Measurements from ENCODE around the gene ATG4D. TPM values are rescaled to one million over a fixed set of nuclear protein-coding genes. Genes with fewer than 3 reads are reported as not detected.

The ATG4D gene
- total and polyA plus RNA-seq, 2 of the 4 experiments (the other 2 are of a cell fraction): 8.2 to 21.8 TPM

DNA sequence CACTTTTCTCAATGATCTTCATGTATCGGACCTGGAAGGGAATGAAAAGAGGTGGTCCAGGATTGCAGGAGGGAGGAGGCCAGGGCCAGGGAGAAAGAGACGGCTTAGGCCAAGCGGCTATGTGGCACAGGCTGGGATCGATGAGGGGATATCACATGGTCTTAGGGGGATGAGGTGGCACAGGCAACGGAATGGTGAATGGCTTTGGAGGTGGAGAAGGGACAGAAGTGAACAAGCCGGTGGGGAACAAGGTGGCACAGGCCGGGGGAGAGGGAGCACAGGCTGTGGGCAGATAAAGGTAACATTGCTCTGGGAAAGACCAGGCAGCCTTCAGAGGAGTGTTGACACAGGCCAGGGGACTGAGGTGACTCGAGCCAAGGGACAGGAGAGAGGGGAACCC is 30.8 kb downstream of the ATG4D start:
- no peak overlapping the region for H3K14ac ChIP-seq (replicated peaks; ENCODE audit: low read depth, low read length)
- no peaks in the 10 kb centered on the region for H3K9me1 ChIP-seq (ENCODE audit: insufficient read depth, low read length)
- H4K91ac ChIP-seq (ENCODE audit: insufficient read depth, low read depth, low read length): no peak overlapping the region
- H3K27me3 ChIP-seq (ENCODE audit: control insufficient read depth, insufficient read depth, low read length): no peaks in the 10 kb centered on the region
- H3K4ac ChIP-seq (ENCODE audit: low read depth, low read length): no peak overlapping the region
- in situ Hi-C loops (cut with MboI; ENCODE audit: low sequenced_read_pairs): no loop called here
- no peak overlapping the region for H2BK5ac ChIP-seq (ENCODE audit: low read depth, low read length, poor library complexity, severe bottlenecking)
- H3K36me3 ChIP-seq (ENCODE audit: control insufficient read depth, insufficient read depth, low read length): no peaks in the 10 kb centered on the region
- TF ChIP-seq, protein P1, sequence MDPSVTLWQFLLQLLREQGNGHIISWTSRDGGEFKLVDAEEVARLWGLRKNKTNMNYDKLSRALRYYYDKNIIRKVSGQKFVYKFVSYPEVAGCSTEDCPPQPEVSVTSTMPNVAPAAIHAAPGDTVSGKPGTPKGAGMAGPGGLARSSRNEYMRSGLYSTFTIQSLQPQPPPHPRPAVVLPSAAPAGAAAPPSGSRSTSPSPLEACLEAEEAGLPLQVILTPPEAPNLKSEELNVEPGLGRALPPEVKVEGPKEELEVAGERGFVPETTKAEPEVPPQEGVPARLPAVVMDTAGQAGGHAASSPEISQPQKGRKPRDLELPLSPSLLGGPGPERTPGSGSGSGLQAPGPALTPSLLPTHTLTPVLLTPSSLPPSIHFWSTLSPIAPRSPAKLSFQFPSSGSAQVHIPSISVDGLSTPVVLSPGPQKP (IDR thresholded peaks at IDR 0.05; ENCODE audit: borderline replicate concordance, low read depth, low read length): no peak
- TF ChIP-seq RAD21 (IDR thresholded peaks at IDR 0.05; ENCODE audit: low read length): no peak
- no peak for TF ChIP-seq CEBPB (IDR thresholded peaks at IDR 0.05; ENCODE audit: low read depth, low read length)
- TF ChIP-seq RCOR1 (IDR thresholded peaks at IDR 0.05; ENCODE audit: insufficient replicate concordance, low read length): no peak
- no peak for TF ChIP-seq MAFK (IDR thresholded peaks at IDR 0.05; ENCODE audit: low read depth, low read length)
- no peak for TF ChIP-seq BHLHE40 (IDR thresholded peaks at IDR 0.05; ENCODE audit: low read depth, low read length)
- no peak for TF ChIP-seq CHD1 (IDR thresholded peaks at IDR 0.05; ENCODE audit: low read depth, low read length)
- no peak for TF ChIP-seq POLR2A (IDR thresholded peaks at IDR 0.05; ENCODE audit: low read depth, low read length)
- TF ChIP-seq CTCF (conservative IDR thresholded peaks at IDR 0.05; ENCODE audit: low read depth, low read length): no peak
- no peak for TF ChIP-seq SMC3 (IDR thresholded peaks at IDR 0.05; ENCODE audit: low read depth, low read length)
- no peak for TF ChIP-seq RFX5 (IDR thresholded peaks at IDR 0.05; ENCODE audit: low read depth, low read length)
- no peak for TF ChIP-seq MXI1 (IDR thresholded peaks at IDR 0.05; ENCODE audit: borderline replicate concordance, low read depth, low read length)
- TF ChIP-seq NFE2L2 (IDR thresholded peaks at IDR 0.05; ENCODE audit: low read depth, low read length): no peak
- TF ChIP-seq FOS (IDR thresholded peaks at IDR 0.05; ENCODE audit: low read depth, low read length): no peak
- TF ChIP-seq, protein P2, sequence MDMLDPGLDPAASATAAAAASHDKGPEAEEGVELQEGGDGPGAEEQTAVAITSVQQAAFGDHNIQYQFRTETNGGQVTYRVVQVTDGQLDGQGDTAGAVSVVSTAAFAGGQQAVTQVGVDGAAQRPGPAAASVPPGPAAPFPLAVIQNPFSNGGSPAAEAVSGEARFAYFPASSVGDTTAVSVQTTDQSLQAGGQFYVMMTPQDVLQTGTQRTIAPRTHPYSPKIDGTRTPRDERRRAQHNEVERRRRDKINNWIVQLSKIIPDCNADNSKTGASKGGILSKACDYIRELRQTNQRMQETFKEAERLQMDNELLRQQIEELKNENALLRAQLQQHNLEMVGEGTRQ (IDR thresholded peaks at IDR 0.05; ENCODE audit: low read depth, low read length): no peak
- TF ChIP-seq MAZ (IDR thresholded peaks at IDR 0.05; ENCODE audit: borderline replicate concordance, low read depth, low read length): no peak
- H2AK5ac ChIP-seq (ENCODE audit: low read depth, low read length): 0 out of 2 replicates have a peak overlapping the region, but pooled peaks have one; percentile 24
- no peak overlapping the region for H2AFZ ChIP-seq (replicated peaks; ENCODE audit: low read length, poor library complexity)
- no peak overlapping the region for H3K4me3 ChIP-seq (ENCODE audit: insufficient read depth, low read depth, low read length)
- ChIA-PET CTCF (no interaction called here), POLR2A (ENCODE audit: unreplicated experiment) (no interaction called here)
- no peak overlapping the region for H2AK9ac ChIP-seq (replicated peaks; ENCODE audit: low read depth, low read length, poor library complexity)
- no peak overlapping the region for H4K5ac ChIP-seq (ENCODE audit: low read depth, low read length)
- DNase-seq (no peak), ATAC-seq (ENCODE audit: low read depth) (no peak)
- 84% methylated on average over 7 of the region's 8 CpGs; no CpG with 5 or more reads in 1 of the 2 experiments for WGBS, 2 experiments (ENCODE audit: extremely low coverage in 2 of 2, insufficient read length in 1 of 2)
- peaks cover 1% of the 10 kb centered on the region; the same call in 1 of the 2 replicates for H3K4me1 ChIP-seq (ENCODE audit: control insufficient read depth, insufficient read depth, low read length)
- no peak overlapping the region for H2BK20ac ChIP-seq (ENCODE audit: low read depth, low read length)
- no peak overlapping the region for H3K56ac ChIP-seq (ENCODE audit: extremely low read depth, insufficient read depth, low read length)
- H3K18ac ChIP-seq (ENCODE audit: low read depth, low read length): no peak overlapping the region
- H2BK120ac ChIP-seq (ENCODE audit: low read depth, low read length): no peak overlapping the region
- dilution Hi-C loops (cut with HindIII; ENCODE audit: low sequenced_read_pairs, unreplicated experiment): no loop called here
- intact Hi-C loops (cut with micrococcal nuclease): no loop called here
- H3K9me3 ChIP-seq (ENCODE audit: control insufficient read depth, insufficient read depth, low read length): no peaks in the 10 kb centered on the region
- no peak overlapping the region for H2BK15ac ChIP-seq (ENCODE audit: low read depth, low read length)
- BruUV-seq (replicated peaks): no TSS peak
- H4K20me1 ChIP-seq (ENCODE audit: insufficient read depth, low read length): no peaks in the 10 kb centered on the region
- H3K27ac ChIP-seq (ENCODE audit: insufficient read depth, low read length): no peak overlapping the region
- no peak overlapping the region for H3K23ac ChIP-seq (ENCODE audit: low read depth, low read length)
- no peak overlapping the region for H3K9ac ChIP-seq (ENCODE audit: low read depth, low read length)
- H4K8ac ChIP-seq (ENCODE audit: low read depth in 2 of 2, low read length in 2 of 2): no peak overlapping the region
- peaks cover 0 to 2% of the 10 kb centered on the region in 2 experiments; a peak in 1 of 4 replicates for H3K79me1 ChIP-seq (ENCODE audit: low read depth in 1 of 2, low read length in 2 of 2)
- no peak overlapping the region for H3K4me2 ChIP-seq (ENCODE audit: low read depth, low read length)
